NCI-H2196 treated with DMSO at 0.1 percent for 48 hours (cell line): Measurements from ENCODE around the gene NEGR1.

Experiments
- DNase-seq: peaks from one replicate; lab custom pipeline; 2025; ENCODE audit not compliant: unreplicated experiment; lab: John Stamatoyannopoulos, UW

NEGR1 gene

DNA sequence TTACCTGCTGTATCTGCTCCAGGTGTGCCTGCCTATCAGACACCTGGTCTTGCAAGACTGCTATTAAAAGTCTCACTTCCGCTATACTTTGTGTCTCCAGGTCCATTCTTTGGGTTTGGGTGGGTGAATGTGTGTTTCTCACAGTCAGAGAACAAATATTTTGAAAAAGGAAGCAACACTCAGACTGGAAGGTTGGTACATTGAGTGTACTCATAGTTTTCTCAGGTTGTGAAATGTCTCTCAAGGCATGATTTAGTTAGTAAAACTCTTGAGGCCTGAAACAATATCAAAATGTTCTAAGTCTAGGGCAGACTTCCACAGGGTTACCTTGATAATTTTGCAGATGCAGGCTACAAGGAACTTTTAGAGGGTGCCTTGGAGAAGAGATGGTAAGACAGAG, 771.6 kb downstream of the NEGR1 start:
- no peak for DNase-seq

- no peak for DNase-seq
These were observed 773.2 kb downstream of the NEGR1 start for GRCh38 chr1:71509051-71509595.

DNA sequence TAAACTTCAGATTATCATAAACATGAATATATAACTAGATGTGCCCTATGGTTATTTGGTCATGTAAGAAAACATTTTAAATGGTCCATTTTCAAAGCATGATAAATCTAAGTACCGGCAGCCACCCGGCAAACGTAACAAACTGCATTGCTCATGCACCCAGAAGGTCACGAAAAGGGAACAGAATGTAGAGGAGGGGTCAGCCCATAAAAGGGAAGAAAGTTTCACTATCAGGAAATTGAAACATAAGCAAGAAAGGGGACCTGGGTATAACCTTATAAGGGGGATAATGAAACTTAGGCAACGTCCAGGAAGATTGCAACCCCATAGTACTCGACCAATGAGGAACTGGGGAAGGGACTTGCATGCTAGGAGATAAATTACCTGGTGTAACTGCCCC, 780.3 kb downstream of the NEGR1 start:
- DNase-seq: no peak

DNA sequence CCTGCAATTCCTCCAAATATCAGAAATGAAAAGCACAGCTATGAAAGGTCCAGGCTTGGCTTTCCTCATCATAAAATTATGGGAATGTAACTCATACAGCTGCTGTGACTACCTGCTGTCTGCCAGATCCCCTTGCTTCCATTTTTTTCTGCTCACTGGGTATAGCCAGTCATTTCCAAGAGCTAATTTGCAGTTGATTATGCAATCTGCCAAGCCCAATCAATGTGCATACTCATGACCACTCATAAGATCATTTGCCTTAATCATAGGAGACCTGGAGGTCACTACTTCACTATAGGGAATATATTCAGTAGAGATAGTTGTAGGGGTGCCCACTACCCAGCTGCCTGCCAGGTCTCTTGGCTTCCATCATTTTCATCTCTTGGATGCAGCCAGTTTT, 783.8 kb downstream of the NEGR1 start:
- DNase-seq: no peak

- DNase-seq: no peak
These were observed 788.2 kb downstream of the NEGR1 start for GRCh38 chr1:71494163-71494562.

DNA sequence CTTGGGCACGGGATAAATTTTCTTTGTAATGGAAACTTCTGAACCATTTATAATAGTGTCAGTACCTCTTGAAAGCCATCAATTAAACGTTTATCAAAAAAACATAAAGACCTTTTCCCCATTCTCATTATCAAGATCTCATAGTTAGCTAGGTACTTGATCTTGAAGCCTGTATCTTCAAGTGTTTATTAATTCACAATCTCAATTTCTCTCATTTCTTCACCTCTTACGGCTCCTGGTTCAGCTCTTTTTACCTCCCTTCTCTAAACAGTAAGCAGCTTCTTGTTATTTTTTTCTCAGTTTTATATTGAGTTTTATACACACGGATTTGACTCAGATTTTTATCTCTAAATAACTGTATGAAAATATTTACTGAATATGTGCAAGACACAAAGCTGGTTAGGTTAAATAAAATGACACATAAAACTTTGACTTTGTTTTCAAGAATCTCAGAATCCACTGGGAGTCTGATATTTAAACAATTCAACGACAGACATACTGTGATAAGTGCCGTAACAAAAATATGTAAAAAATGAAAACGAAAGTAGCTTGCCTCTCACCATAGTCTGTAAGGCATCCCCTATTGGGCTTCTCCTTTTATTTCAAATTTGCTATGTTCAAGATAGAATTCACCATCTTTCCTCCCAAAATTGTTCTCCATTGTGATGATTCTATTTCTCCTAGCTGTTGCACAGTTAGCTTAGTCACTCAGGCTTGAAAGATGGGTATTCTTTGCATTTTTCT, 789.9 kb downstream of the NEGR1 start:
- DNase-seq: no peak

DNA sequence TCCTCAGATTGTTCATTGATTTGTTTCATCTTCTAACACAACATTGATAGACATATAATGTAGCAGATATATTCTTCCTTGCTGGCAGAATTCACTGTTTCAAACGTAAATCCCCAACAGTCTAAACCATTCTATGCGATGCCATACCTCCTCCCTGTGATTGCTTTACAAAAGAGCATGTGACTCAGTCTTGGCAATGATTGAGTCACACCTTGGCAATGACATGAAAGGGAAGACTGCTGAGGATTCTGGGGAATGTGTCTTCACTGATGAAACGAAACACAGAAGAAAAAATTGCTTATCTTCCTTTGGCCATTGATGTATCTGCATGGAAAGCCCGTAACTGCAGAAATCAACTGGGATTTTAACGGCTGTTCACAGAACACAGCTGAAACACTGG, 791.9 kb downstream of the NEGR1 start:
- DNase-seq: no peak

DNA sequence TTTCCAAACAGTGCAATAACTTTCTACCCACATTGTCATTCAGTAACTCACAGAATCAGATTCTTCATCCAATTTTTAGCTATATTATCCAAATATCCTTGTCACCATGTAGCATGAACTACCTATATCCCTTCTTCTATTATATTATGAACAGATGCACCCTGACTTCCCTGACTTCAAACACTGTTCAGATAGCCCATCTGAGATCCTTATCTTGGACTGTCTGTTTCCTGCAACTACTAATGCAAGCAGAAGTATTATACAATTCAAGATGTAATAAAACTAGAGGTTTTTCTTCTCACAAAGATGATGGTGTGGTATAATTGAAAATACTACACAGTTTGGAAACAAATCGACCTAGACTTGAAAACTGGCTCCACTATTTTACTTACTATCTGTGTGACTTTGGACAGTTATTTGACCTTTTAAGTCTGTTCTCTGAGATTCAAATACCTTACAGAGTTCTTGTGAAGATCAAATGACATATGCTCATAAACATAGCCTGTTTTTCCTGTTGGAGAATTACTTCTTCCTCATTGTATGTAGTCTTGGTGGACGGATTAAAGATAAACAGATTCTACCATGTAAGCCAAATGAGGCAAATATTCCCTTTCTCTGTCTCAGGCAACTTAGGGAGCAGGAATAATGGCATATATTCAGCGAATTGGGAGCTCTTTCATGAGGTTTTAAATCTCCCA, 793.6 kb downstream of the NEGR1 start:
- no peak for DNase-seq

DNA sequence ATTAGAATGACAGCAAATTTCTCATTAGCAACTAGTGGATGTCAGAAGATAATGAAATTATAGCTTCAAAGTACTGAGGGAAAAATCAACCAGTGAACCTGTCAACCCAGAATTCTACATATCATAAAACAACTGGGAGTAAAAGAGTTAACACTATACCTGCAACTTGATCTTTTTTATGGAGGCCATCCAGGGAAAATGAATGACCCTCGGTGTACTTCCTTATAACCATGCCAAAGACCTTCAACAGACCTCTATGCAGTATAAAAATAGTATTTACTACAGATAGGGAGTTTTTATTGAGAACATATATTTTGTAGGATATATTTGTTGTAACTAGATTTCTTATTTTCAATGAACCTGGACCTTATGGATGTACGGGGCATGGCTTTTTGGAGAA, 809.0 kb downstream of the NEGR1 start:
- DNase-seq: no peak

- no peak for DNase-seq
These were observed 817.2 kb downstream of the NEGR1 start for GRCh38 chr1:71465093-71465492.

DNA sequence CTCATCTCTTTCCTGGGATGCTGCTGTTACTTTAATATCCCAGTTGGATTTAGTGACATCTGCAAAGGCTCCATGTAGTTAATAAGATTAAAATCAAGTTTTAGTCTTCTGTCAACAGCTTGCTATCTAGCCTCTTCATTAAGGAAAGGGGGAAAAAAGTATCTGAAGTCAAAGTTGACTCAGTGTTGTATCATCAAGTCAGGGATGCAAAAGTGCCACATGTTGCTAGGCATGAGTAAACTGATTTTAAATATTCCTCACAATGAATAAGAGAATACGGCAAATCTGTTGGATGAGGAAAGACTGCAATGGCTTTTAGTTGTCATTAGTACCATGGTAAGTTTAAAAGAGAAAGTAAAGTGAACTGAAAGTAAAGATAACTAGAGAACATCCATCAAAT, 818.3 kb downstream of the NEGR1 start:
- DNase-seq: no peak

DNA sequence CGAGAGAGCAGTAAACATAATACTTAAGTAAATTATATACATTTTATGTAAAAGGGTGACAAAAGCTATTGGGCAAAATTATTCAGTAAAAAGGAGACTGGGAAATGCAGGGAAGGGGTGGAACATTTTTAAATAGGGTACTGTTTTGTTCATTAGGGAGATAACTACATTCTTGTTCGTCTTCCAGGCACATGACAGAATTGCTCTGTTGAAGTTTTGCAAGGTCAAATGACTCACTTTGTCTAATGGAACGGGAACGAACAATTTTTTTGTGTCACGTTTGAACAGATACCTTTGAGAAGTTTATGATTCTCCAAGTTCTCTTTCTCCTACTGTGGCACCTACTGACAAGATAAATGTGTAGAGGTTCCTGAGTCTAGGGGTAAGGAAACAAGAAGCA, 819.2 kb downstream of the NEGR1 start:
- DNase-seq: no peak

GRCh38 chr1:71462247-71462646, 820.1 kb downstream of the NEGR1 start:
- no peak for DNase-seq

DNA sequence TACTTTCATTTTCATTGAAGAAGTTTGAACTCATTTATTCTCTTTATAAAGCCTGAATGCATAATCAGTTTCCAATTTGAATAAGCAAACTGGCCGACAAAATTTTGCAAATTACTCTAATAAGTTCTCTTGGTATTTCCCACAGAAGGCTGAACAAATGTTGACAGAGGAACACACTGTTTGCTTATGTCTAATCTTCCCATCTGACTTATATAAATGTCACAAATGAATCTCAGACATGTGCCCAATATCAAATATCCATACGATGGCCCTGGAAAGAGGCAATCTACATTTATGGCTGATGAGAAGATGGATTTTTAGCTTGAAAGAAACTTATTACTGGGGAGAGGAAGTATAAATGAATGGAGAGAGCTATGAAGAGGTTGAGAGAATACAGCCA, 820.9 kb downstream of the NEGR1 start:
- no peak for DNase-seq

GRCh38 chr1:71448444-71448843, 833.9 kb downstream of the NEGR1 start:
- DNase-seq: no peak

DNA sequence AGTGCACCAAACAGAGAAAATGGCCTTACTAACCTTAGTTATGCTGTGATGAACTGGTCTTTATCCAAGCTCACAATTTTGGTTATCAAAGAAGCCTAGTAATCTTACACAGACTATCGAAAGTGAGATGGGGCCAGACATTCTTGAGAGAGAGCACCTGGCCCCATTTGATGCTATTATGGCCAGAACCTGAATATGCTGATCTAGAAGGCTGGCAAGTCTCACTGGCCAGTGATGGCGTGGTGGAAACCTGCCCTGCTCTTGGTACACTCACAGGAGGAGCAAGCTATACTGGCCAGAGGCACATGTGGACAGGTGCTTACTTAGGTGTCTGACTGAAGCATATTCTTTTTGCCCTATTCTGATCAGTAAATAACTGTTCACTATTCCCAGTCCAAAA, 843.7 kb downstream of the NEGR1 start:
- DNase-seq: no peak

DNA sequence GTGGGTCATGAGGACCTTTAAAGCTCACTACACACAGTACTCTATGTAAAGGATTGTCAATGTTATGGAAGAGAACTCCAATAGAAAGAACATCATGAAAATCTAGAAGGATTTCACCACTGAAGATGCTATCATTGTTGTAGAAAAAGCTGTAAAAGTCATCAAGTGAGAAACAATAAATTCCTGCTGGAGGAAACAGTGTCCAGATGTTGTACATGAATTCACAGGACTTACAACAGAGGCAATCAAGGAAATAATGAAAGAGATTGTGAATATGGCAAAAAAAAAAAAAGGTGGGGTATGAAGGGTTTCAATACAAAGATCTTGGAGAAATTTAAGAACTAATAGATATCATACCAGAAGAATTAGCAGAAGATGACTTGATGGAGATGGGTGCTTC, 846.4 kb downstream of the NEGR1 start:
- DNase-seq: no peak

DNA sequence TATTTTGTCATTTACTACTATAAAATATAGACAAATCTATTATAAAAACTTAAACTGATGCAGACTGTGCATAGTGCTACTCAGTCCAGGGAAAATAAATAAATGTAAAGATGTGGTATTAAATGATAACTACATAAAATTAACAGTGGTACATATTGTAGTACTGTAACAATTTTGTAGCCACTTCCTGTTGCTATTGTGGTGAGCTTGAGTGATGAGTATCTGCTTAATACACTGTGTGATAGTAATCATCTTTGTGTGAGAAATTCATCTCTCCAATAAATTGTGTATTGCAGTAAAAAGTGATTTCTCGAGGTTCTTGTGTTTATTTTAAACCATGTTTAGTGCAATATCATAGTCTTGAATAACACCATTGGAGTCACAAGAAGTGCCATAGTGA, 848.1 kb downstream of the NEGR1 start:
- DNase-seq: no peak

DNA sequence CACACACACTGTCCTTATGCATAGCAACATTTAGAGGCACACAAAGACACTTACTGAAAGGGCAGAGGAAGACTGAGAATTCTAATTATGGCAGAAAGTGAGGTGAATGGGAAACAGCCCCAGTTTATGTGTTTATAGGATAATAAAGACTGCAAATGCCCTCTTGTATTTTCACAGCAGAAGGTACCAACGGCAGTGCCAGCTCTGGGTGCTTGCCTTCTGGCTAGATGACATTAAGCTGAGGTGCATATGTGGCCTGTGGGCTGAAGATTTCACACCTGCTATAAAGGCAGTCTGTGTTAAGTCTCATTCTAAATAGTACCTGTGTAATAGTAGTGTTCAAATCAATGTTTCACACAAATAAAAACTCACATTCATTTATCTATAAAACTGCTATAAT, 854.3 kb downstream of the NEGR1 start:
- no peak for DNase-seq

DNA sequence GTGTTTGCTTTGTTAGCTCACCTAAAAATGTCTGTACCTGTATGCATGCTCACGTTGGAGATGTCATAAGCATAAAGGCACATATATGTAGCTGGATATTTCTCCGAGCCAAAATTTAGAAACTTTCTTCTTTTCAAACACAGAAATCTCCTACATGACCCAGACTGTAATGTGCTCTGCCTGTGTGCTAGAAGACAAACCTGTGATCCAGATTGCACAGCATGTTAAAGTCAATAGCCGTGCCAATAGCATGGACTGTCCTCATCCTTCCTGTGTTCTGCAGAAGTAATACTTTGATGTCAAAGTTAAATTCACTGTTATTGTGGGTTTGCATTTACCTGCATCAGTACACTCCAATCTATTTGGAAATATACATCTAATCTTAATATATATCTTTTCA, 855.3 kb downstream of the NEGR1 start:
- DNase-seq: no peak

DNA sequence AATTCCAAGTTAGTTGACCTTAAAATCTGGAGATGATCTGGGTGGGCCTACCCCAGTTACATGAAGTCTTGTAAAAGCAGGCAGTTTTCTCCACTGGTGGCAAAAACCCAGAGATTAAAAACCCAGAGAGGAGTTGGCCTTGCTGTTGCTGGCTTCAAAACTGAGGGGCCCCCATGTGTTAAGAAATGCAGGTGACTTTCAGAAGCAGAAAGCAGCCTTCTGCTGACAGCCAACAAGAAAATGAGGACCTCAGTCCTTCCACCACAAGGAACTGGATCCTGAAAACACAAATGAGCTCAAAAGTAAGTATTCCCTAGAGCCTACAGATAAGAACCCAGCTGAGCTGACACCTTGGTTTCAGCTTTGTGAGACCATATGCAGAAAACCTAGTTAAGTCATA, 857.8 kb downstream of the NEGR1 start:
- no peak for DNase-seq

DNA sequence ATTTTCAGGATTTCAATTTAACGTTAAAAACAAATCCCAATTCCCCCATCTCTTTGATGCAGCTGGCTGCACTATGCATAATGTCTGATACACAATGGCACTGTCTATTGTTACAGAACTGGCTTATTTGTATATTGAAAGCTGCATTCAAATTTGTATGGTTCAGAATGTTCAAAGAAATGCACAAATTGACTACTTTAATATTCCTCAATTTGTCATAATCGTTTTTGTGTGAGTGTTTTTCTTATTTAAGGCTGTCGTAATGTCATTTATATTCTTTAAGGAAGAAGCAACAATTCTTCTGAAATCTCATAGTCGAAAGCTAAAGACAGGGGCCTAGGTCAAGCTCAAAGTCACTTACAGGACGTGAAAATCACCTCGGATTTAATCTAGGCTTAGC, 860.1 kb downstream of the NEGR1 start:
- no peak for DNase-seq

DNA sequence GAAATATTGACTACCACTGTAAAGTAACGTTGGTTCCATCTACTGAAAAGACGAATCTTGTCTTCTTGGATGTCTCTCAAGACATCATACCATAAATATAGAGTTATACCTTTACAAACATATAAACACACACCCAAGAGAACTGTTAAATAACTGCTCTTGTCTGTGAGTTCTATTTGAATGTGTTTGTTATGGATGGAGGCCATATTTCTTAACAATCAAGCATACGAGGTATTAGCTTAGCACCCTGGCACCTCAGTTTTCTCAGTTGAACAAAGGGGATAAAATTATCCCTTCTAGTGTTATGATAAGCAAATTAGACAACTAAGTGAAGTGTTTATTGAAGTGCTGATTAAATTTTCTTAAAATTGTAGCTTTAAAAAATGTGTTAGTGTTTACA, 864.9 kb downstream of the NEGR1 start:
- DNase-seq: no peak
